ENCODE results near the gene LIF. TPM values are rescaled to one million over a fixed set of nuclear protein-coding genes. Genes with fewer than 3 reads are reported as not detected.

Gene LIF
- total RNA-seq, 1 donor from 2014 or later = 0.26 TPM

GRCh38 chr22:30250039-30250565 is 3.5 kb upstream of the LIF start:
- TF ChIP-seq, protein P1, sequence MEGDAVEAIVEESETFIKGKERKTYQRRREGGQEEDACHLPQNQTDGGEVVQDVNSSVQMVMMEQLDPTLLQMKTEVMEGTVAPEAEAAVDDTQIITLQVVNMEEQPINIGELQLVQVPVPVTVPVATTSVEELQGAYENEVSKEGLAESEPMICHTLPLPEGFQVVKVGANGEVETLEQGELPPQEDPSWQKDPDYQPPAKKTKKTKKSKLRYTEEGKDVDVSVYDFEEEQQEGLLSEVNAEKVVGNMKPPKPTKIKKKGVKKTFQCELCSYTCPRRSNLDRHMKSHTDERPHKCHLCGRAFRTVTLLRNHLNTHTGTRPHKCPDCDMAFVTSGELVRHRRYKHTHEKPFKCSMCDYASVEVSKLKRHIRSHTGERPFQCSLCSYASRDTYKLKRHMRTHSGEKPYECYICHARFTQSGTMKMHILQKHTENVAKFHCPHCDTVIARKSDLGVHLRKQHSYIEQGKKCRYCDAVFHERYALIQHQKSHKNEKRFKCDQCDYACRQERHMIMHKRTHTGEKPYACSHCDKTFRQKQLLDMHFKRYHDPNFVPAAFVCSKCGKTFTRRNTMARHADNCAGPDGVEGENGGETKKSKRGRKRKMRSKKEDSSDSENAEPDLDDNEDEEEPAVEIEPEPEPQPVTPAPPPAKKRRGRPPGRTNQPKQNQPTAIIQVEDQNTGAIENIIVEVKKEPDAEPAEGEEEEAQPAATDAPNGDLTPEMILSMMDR (IDR thresholded peaks at IDR 0.05; ENCODE audit: insufficient read depth, low read length, severe bottlenecking) = no peak
- DNase-seq (ENCODE audit: low read depth) (no peak), FAIRE-seq (no peak)
- no peaks in the 10 kb centered on the region for H3K36me3 ChIP-seq (ENCODE audit: control insufficient read depth, insufficient read depth, low read length)
- H3K27me3 ChIP-seq (ENCODE audit: control insufficient read depth, insufficient read depth, low read length) = no peaks in the 10 kb centered on the region
- no peak overlapping the region for H3K4me3 ChIP-seq (ENCODE audit: low read depth, low read length)

DNA sequence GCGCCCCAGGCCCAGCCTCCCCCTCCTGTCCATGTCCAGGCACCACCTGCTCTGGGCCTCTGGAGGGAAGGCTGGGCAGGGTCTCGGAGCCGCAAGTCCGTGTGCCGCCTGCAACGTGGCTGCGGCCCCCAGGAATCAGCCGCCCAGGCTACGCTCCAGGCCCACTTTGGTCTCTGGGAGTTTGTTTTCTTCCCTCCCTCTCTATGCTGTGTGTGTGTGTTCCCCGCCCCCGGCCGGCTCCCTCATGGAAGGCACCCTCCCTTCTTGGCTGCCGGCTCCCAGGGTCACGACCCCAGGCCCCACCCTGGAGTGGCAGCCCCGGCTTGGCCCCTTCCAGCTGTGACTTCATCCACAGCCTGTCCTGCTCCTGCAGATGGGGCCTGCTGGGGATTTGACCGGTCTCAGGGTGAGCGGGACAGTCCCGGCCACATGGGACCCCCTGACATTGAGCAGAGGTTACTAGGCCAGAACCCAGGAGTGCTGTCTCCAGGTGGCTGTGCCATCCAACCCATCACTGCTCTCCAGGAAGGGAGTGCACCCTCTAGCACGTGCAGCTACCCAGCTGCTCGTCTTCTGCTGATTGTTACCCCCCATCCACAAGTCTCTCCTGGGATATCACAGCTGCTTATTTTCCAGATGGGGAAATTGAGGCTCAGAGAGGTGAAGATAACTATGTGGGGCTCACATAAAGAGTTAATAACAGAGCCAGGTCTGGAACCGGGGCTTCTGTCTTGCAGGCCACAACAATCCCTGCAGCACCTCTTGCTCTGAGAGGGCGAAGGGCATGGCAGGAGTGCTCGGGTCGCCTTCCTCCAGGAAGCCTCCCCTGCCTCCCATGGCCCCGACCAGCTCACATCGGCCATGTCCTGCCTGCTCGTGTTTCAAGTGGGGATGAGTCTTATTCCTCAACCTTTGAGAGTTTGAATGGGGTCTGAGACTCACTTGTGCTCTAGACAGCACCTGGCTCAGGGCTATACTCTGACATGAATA is 2.8 kb upstream of the LIF start:
- no peaks in the 10 kb centered on the region for H3K36me3 ChIP-seq (ENCODE audit: control insufficient read depth, insufficient read depth, low read length)
- TF ChIP-seq, protein P1 (IDR thresholded peaks at IDR 0.05; ENCODE audit: insufficient read depth, low read length, severe bottlenecking) = no peak
- no peaks in the 10 kb centered on the region for H3K27me3 ChIP-seq (ENCODE audit: control insufficient read depth, insufficient read depth, low read length)
- DNase-seq (ENCODE audit: low read depth) (no peak), FAIRE-seq (no peak)
- H3K4me3 ChIP-seq (ENCODE audit: low read depth, low read length) = no peak overlapping the region

DNA sequence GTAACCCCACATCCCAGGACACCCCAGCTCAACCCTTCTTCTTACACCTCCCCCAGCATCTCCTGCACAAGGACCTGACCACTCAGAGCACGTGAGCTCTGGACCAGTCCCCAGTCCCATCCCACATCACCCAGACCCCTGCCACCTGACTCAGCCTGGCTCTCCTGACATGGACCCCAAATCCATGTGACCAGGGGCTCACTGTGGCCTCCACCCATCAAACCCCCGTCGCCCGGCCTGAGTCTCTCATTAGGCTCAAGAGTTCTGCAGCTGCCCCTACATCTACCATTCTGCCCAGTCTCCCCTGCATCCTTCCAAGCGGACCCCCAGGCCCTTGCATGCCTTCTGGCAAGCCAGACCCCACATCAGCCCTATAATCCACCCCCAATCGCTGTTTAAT is 1.9 kb upstream of the LIF start:
- FAIRE-seq (no peak), DNase-seq (ENCODE audit: low read depth) (no peak)
- H3K4me3 ChIP-seq (ENCODE audit: low read depth, low read length) = no peak overlapping the region
- TF ChIP-seq, protein P1 (IDR thresholded peaks at IDR 0.05; ENCODE audit: insufficient read depth, low read length, severe bottlenecking) = no peak
- H3K36me3 ChIP-seq (ENCODE audit: control insufficient read depth, insufficient read depth, low read length) = no peaks in the 10 kb centered on the region
- no peaks in the 10 kb centered on the region for H3K27me3 ChIP-seq (ENCODE audit: control insufficient read depth, insufficient read depth, low read length)

GRCh38 chr22:30247974-30248373 is 1.4 kb upstream of the LIF start:
- no peak overlapping the region for H3K4me3 ChIP-seq (ENCODE audit: low read depth, low read length)
- no peak for DNase-seq (ENCODE audit: low read depth)
- TF ChIP-seq, protein P1 (IDR thresholded peaks at IDR 0.05; ENCODE audit: insufficient read depth, low read length, severe bottlenecking) = no peak
- H3K36me3 ChIP-seq (ENCODE audit: control insufficient read depth, insufficient read depth, low read length) = no peaks in the 10 kb centered on the region
- no peak for FAIRE-seq
- H3K27me3 ChIP-seq (ENCODE audit: control insufficient read depth, insufficient read depth, low read length) = no peaks in the 10 kb centered on the region

DNA sequence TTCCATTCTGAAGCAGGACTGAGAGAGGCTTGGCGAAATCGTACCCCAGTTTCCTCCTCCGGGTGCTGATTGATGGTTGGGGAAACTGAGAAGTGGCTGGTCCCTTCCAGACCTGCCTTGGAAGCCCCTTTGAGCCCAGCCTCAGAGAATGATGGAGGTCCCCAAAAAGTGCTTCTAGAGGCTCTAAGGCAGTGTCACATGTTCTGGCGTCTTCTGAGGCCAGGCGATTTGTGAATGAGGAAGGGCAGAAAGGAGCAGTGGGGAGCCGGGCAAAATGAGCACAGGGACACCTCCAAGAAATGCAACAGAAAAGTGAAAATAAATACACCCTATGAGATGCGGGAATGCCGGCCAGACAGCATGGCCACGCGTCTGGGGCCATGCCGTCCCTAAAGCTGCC is 1.0 kb upstream of the LIF start:
- TF ChIP-seq, protein P1 (IDR thresholded peaks at IDR 0.05; ENCODE audit: insufficient read depth, low read length, severe bottlenecking) = no peak
- Histone ChIP-seq H3K4me3 (ENCODE audit: low read depth, low read length) (no peak overlapping the region), H3K36me3 (ENCODE audit: control insufficient read depth, insufficient read depth, low read length) (no peaks in the 10 kb centered on the region), H3K27me3 (ENCODE audit: control insufficient read depth, insufficient read depth, low read length) (no peaks in the 10 kb centered on the region)
- no peak for DNase-seq (ENCODE audit: low read depth)
- no peak for FAIRE-seq
